Effector CD4-positive, alpha-beta T cell (primary cell): ENCODE data around the gene MOCOS.
"Not testable (repeated sequence)": the region's sequence is repeated elsewhere in the genome, so short reads cannot be mapped to it uniquely, and the experiment has no call there.

Source experiments
- DNase-seq: peaks from one replicate; pipeline ENCODE4 v3.0.0-alpha.2; 2020

Gene MOCOS

GRCh38 chr18:36205166-36205565 is 17.9 kb downstream of the MOCOS start:
- DNase-seq: no peak

GRCh38 chr18:36207303-36207702 is 20.0 kb downstream of the MOCOS start:
- no peak for DNase-seq

DNA sequence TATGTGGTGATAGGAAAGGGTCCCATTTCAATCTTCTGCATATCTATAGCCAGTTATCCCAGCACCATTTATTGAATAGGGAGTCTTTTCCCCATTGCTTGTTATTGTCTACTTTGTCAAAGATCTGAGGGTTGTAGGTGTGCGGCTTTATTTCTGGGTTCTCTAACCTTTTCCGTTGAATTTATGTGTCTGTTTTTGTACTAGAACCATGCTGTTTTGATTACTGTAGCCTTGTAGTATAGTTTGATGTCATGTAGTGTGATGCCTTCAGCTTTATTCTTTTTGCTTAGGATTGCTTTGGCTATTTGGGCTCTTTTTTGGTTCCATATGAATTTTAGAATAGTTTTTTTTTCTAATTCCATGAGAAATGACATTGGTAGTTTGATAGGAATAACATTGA is 20.7 kb downstream of the MOCOS start:
- not testable (repeated sequence) for DNase-seq

DNA sequence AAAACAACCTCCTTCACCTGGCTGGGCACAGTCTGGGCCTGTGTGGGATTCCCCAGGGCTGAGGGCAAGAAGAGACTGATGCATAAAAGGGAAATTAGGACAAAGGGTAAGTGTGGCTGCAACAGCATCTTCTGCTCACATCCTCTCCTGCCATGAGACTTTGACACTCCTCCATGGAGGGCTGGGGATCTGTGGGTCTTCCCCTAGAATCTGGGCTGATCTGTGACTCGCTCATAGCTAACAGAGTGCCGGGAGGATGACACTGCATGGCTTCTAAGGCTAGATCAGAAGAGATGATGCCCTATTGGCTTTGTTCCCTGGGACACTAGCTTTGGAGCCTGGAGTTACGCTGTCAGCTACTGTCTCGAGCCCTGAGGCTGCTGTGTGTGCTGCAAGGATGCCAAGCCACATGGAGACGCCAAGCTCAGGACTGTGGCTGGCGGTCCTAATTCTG is 24.3 kb downstream of the MOCOS start:
- DNase-seq: no peak

DNA sequence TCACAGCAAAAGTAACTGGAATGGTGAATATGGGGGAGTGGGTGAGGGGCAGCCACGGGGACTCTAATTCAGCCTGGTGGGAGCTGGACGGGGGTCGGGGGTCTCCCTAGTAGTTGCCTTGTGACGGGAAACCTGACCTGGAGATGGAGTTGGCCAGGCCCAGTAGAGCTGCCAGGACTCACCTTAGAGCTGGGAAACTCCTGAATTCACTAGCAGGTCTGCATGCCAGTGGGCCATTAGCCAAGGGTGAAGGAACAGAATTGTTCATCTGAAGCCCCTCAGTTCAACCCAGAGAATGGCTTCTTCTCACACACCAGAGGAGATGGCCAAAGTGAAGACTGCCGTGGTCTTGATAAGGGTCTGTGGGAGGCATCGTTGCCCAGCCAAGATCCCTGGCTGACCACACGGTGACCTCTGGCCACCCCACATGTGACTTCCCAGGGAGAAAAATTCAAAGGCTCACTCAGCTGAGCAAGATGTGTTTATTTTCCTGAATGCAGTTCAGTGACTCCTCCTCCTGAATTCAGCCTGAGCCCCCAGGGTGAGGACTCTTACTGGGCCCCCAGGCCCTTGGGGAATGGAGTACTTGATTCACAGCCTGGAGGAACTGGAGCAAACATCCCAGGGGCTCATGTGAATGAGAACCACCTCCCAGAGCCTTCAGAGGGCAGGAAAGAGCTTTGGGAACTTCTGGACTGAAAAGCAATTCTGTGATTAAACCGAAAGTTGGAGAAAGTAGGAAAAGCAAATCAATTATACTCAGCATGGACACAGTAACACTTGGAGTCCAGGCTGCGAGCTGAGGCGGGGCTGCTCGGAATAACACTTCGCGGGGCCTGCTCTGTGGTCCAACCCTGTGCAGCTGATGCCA is 25.2 kb downstream of the MOCOS start:
- no peak for DNase-seq

DNA sequence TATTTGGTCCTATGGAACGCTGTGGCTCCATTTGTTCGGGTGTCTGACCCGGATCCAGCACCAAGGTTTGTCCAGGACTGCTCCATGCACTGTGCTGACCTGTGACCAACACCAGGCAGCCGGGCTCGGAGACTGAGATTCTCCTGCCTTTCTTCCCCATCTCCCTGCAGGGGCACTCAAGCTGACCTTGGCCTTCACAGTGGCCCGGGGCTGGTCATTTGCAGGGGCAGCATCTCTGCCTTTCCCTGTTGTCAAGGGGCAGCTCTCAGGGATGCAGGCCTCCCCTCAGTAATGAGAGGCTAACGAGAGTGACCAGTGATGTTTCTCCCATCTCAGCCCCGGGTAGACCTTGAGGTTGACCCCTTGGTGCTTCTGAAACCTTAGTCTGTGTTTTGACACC is 27.5 kb downstream of the MOCOS start:
- DNase-seq: no peak

- no peak for DNase-seq
Measured at GRCh38 chr18:36215577-36215976, 28.3 kb downstream of the MOCOS start.

DNA sequence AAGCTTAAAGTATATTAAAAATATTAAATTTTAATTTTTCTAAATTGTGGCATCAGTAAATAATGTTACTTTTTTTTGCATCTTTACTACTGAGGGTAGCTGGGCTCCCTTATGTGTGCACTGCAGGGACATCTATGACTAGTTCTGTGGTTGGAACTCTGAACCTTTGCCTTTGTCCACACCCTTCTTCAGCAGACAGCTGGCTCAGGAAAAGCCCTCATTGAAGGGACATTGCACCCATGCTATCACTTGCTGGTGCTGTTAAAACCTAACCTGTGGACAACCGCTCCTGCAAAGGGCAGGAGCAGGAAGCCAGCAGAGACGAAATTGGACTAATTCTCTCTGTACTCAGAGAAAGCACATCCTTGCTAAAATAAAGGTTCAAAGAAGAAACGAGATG is 30.1 kb downstream of the MOCOS start:
- no peak for DNase-seq

- DNase-seq: no peak
Measured at GRCh38 chr18:36229188-36229587, 41.9 kb downstream of the MOCOS start.

DNA sequence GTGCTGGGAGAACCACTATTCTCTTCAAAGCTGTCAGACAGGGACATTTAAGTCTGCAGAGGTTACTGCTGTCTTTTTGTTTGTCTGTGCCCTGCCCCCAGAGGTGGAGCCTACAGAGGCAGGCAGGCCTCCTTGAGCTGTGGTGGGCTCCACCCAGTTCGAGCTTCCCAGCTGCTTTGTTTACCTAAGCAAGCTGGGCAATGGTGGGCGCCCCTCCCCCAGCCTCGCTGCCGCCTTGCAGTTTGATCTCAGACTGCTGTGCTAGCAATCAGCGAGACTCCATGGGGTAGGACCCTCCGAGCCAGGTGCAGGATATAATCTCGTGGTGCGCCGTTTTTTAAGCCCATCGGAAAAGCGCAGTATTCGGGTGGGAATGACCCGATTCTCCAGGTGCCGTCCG is 53.2 kb downstream of the MOCOS start:
- DNase-seq: not testable (repeated sequence)

- DNase-seq: no peak
Measured at GRCh38 chr18:36241831-36242230, 54.5 kb downstream of the MOCOS start.

- no peak for DNase-seq
Measured at GRCh38 chr18:36247036-36247435, 59.7 kb downstream of the MOCOS start.

DNA sequence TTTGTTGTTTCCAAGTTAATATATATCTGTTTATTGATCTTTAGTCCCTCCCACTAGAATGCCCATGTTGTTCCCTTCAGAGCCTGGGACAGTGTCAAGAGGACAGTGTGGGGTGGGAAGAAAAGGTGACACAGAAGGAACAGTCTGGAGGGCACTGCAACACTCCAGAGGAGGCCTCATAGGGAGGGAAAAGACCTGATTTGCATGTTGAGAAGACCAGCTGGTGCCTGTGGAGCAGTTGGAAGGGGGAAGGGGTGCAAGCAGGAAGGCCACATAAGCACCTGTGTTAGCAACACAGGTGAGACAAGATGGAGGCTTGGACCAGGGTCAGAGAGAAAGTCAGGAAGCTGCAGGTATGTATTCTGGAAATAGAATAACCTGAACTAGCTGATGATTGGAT is 62.1 kb downstream of the MOCOS start:
- no peak for DNase-seq

DNA sequence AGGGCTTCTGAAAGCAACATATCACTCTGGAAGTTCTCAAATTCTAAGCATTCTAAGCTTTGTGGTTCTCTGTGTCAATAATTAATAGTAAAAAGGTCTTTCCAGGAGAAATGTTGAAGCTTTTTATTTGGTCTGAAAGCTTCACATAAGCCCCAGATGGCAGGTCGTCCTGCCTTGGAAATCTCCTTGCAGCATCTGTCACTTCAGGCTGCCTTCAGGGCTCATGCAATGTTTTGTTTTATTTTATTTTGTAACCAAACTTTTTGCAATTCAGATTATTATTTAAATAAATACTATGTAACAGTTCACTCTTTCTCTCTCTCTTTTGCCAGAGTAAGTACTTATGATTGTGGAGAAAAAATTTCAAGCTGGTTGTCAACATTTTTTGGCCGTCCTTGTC is 63.5 kb downstream of the MOCOS start:
- DNase-seq: no peak

DNA sequence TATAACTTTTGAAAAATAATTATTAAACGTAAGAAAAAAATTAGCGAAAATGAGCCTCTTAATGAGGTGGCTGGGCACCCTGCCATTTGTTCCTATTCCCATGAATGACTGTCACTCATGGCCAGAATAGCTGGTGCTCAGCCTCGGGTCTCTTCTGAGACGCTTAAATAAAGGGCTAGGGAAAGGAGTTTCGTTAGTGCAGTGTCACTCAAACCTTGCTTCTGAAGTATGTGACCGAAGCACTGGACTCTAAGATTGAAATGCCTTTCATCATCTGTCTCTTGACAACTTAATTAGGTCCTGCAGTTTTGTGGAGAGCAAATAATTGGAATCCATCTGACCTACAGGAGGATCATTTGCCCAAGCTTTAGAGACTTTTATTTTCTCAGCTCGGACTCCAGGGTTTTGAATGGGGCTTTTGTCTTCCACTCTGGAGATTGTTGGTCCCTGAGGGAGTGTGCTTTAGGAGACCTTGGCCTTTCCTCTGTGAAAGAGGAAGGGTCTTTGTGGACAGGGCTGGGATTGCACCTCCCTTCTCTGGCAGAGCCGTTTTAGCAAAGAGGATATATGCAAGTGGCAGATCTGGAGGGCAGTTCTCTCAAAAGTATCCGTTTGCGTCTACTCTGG is 67.9 kb downstream of the MOCOS start:
- DNase-seq: no peak

- DNase-seq: no peak
Measured at GRCh38 chr18:36256094-36256493, 68.8 kb downstream of the MOCOS start.

GRCh38 chr18:36262971-36263370 is 75.7 kb downstream of the MOCOS start:
- no peak for DNase-seq

GRCh38 chr18:36264283-36264682 is 77.0 kb downstream of the MOCOS start:
- DNase-seq: no peak

GRCh38 chr18:36265015-36265414 is 77.7 kb downstream of the MOCOS start:
- DNase-seq: no peak

- DNase-seq: no peak
Measured at GRCh38 chr18:36269157-36269556, 81.9 kb downstream of the MOCOS start.

- no peak for DNase-seq
Measured at GRCh38 chr18:36271153-36271552, 83.9 kb downstream of the MOCOS start.

GRCh38 chr18:36273347-36273746 is 86.0 kb downstream of the MOCOS start:
- no peak for DNase-seq

- DNase-seq: no peak
Measured at GRCh38 chr18:36274083-36274715, 86.9 kb downstream of the MOCOS start.

DNA sequence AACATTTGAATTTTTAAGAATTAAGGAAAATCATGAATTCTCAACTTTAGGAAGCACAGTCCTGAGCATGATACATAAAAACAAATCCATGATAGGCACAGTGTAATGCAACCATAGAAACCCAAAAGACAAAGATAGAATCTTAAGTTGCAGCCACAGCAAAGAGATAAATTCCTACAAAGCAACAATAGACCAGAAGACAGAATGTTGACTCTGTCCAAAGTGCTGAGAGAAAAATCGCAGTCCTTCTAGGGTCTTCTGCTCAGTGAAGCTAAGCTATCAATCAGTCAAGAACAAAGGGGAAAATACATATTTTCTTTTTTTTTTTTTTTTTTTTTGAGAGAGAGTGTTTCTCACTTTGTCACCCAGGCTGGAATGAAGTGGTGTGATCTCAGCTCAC is 88.3 kb downstream of the MOCOS start:
- no peak for DNase-seq
